Right ventricle myocardium inferior (tissue), 1 donor: ENCODE results near the gene SHANK3. TPM values are rescaled to one million over a fixed set of nuclear protein-coding genes. Genes with fewer than 3 reads are reported as not detected.

Experiments
- ATAC-seq: fragments of 200-7000 bp; cut with Tn5 transposase; one replicate; pipeline ENCODE4 v1.9.1; 2020; ENCODE audit warnings: mild to moderate bottlenecking, moderate library complexity
- DNase-seq: peaks from one replicate; pipeline ENCODE4 v3.0.0; 2021; ENCODE audit errors: missing footprints
- intact Hi-C: fragments of 100-400 bp; cut with DNase I; formaldehyde crosslinking; loops from one replicate; pipeline ENCODE4 v1.11.0; 2022
- total RNA-seq: library from RNA; stranded (reverse); fragmentation: NEBNext Ultra II Directional; extraction: Animal tissue kit (Norgen Biotek cat#: 25700); gene quantifications from one replicate; pipeline ENCODE4 v1.2.1, GENCODE V29; 2021
- donor health status: DM: no; HTN: yes; CAD: no; lungs with severe emphysema.

The SHANK3 gene
- total RNA-seq, 1 donor from 2014 or later = 22.2 TPM

GRCh38 chr22:50695421-50696250 lies 23.0 kb downstream of the SHANK3 start:
- intact Hi-C loops = no loop called here
- peak; percentile 33 for DNase-seq
- ATAC-seq = no peak

GRCh38 chr22:50696251-50696798 lies 23.7 kb downstream of the SHANK3 start:
- ATAC-seq = no peak
- intact Hi-C loops = no loop called here
- DNase-seq = peak; percentile 18

GRCh38 chr22:50696799-50697561 lies 24.4 kb downstream of the SHANK3 start:
- intact Hi-C loops = no loop called here
- peak; percentile 58 for DNase-seq

GRCh38 chr22:50697667-50698506 lies 25.3 kb downstream of the SHANK3 start:
- intact Hi-C loops = no loop called here
- ATAC-seq = no peak
- peak; percentile 45 for DNase-seq

More at GRCh38 chr22:50696799-50697561, 24.4 kb downstream of the SHANK3 start:
- ATAC-seq = peak; percentile 77

- ATAC-seq (no peak), DNase-seq (peak; percentile 31)
- intact Hi-C loops = no loop called here
These were observed 25.9 kb downstream of the SHANK3 start for GRCh38 chr22:50698546-50698945.

GRCh38 chr22:50699001-50699755 lies 26.6 kb downstream of the SHANK3 start:
- intact Hi-C loops = no loop called here
- ATAC-seq = no peak

GRCh38 chr22:50699756-50700386 lies 27.2 kb downstream of the SHANK3 start:
- ATAC-seq (no peak), DNase-seq (peak; percentile 54)
- intact Hi-C loops = no loop called here

More at GRCh38 chr22:50699001-50699755, 26.6 kb downstream of the SHANK3 start:
- peak; percentile 51 for DNase-seq

- no peak for ATAC-seq
- intact Hi-C loops = no loop called here
- peak; percentile 18 for DNase-seq
These were observed 27.9 kb downstream of the SHANK3 start for GRCh38 chr22:50700387-50701075.

- intact Hi-C loops = no loop called here
- peak; percentile 33 for DNase-seq
- ATAC-seq = no peak
These were observed 28.4 kb downstream of the SHANK3 start for GRCh38 chr22:50701076-50701419.

GRCh38 chr22:50701428-50702154 lies 29.0 kb downstream of the SHANK3 start:
- peak; percentile 39 for DNase-seq
- no peak for ATAC-seq
- intact Hi-C loops = no loop called here

GRCh38 chr22:50702261-50702671 lies 29.6 kb downstream of the SHANK3 start:
- ATAC-seq = no peak
- intact Hi-C loops = no loop called here
- peak; percentile 34 for DNase-seq

GRCh38 chr22:50702821-50703725 lies 30.4 kb downstream of the SHANK3 start:
- intact Hi-C loops = no loop called here
- DNase-seq = peak; percentile 46
- no peak for ATAC-seq

GRCh38 chr22:50703726-50704509 lies 31.3 kb downstream of the SHANK3 start:
- DNase-seq (peak; percentile 31), ATAC-seq (no peak)
- intact Hi-C loops = no loop called here

- intact Hi-C loops = no loop called here
- no peak for ATAC-seq
- peak; percentile 54 for DNase-seq
These were observed 32.0 kb downstream of the SHANK3 start for GRCh38 chr22:50704510-50705218.
